Osteocyte (in vitro differentiated cells): Measurements from ENCODE around the gene TMEM45A. TPM values are rescaled to one million over a fixed set of nuclear protein-coding genes. Genes with fewer than 3 reads are reported as not detected.

Experiments used
- DNase-seq: peaks from one replicate; pipeline ENCODE4 v3.0.0; 2021; ENCODE audit warnings: mixed read lengths; ENCODE audit not compliant: unreplicated experiment; ENCODE audit errors: extremely low spot score
- H3K27ac Mint-ChIP-seq: one replicate; pipeline ENCODE4 v1.8.0; 2021; ENCODE audit warnings: mild to moderate bottlenecking, mixed read lengths; ENCODE audit not compliant: unreplicated experiment
- H3K27me3 Mint-ChIP-seq: one replicate; pipeline ENCODE4 v1.8.0; 2021; ENCODE audit warnings: mixed read lengths; ENCODE audit not compliant: unreplicated experiment
- H3K36me3 Mint-ChIP-seq: one replicate; pipeline ENCODE4 v1.8.0; 2021; ENCODE audit warnings: mixed read lengths; ENCODE audit not compliant: unreplicated experiment
- H3K4me1 Mint-ChIP-seq: one replicate; pipeline ENCODE4 v1.8.0; 2021; ENCODE audit warnings: mixed read lengths; ENCODE audit not compliant: unreplicated experiment
- H3K4me3 Mint-ChIP-seq: one replicate; pipeline ENCODE4 v1.8.0; 2021; ENCODE audit warnings: mild to moderate bottlenecking, moderate library complexity, mixed read lengths; ENCODE audit not compliant: unreplicated experiment
- H3K9me3 Mint-ChIP-seq: one replicate; pipeline ENCODE4 v1.8.0; 2021; ENCODE audit warnings: mixed read lengths; ENCODE audit not compliant: unreplicated experiment
- total RNA-seq: library from RNA; stranded (reverse); gene quantifications from 2 replicates; pipeline ENCODE4 v1.2.1, GENCODE V29; 2021
- TF ChIP-seq, protein P1 (sequence below): fragments of 200-600 bp; sonication (generic); IDR thresholded peaks from 2 replicates; pipeline ENCODE4 v1.5.0; 2021; ENCODE audit warnings: antibody characterized with exemption, mild to moderate bottlenecking, moderate library complexity

TMEM45A gene
- total RNA-seq, 1 donor from 2014 or later: 29.1 TPM

DNA sequence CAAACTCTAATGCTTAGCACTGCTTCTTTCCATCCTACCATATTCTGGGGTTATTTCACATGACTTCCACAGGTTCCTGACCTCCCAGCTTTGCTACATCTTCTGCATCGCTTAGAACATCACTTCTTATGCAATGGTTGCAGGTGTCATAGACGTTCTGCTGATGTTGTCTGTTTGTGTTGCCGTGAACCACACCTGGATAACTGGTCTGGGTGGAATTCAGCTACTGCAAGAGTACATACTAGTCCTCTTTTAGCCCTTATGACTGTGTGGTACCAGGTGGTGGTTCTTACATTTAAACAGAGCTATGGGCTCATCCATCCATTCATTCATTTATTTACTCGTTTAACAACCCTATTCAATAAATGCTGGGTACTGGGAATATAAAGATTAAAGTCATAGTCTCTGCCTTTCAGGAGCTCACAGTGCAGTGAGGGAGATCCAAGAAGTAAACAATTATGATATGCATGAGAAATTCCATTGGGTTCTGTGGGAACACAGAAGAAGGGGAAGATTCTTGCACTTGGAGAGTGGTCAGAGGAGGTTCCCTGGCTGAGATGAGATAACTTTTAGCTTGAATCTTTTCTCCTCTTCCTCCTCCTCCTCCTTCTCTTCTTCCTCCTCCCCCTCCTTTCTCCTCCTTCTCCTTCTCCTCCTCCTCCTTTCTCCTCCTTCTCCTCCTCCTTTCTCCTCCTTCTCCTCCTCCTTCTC lies 30.8 kb downstream of the TMEM45A start:
- peaks cover 20% of the 10 kb centered on the region for H3K36me3 Mint-ChIP-seq
- no peaks in the 10 kb centered on the region for H3K27me3 Mint-ChIP-seq
- DNase-seq: no peak
- no peak overlapping the region for H3K4me3 Mint-ChIP-seq
- no peak overlapping the region for H3K27ac Mint-ChIP-seq
- H3K9me3 Mint-ChIP-seq: no peaks in the 10 kb centered on the region
- H3K4me1 Mint-ChIP-seq: peaks cover 18% of the 10 kb centered on the region
- TF ChIP-seq, protein P1, sequence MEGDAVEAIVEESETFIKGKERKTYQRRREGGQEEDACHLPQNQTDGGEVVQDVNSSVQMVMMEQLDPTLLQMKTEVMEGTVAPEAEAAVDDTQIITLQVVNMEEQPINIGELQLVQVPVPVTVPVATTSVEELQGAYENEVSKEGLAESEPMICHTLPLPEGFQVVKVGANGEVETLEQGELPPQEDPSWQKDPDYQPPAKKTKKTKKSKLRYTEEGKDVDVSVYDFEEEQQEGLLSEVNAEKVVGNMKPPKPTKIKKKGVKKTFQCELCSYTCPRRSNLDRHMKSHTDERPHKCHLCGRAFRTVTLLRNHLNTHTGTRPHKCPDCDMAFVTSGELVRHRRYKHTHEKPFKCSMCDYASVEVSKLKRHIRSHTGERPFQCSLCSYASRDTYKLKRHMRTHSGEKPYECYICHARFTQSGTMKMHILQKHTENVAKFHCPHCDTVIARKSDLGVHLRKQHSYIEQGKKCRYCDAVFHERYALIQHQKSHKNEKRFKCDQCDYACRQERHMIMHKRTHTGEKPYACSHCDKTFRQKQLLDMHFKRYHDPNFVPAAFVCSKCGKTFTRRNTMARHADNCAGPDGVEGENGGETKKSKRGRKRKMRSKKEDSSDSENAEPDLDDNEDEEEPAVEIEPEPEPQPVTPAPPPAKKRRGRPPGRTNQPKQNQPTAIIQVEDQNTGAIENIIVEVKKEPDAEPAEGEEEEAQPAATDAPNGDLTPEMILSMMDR: no peak

DNA sequence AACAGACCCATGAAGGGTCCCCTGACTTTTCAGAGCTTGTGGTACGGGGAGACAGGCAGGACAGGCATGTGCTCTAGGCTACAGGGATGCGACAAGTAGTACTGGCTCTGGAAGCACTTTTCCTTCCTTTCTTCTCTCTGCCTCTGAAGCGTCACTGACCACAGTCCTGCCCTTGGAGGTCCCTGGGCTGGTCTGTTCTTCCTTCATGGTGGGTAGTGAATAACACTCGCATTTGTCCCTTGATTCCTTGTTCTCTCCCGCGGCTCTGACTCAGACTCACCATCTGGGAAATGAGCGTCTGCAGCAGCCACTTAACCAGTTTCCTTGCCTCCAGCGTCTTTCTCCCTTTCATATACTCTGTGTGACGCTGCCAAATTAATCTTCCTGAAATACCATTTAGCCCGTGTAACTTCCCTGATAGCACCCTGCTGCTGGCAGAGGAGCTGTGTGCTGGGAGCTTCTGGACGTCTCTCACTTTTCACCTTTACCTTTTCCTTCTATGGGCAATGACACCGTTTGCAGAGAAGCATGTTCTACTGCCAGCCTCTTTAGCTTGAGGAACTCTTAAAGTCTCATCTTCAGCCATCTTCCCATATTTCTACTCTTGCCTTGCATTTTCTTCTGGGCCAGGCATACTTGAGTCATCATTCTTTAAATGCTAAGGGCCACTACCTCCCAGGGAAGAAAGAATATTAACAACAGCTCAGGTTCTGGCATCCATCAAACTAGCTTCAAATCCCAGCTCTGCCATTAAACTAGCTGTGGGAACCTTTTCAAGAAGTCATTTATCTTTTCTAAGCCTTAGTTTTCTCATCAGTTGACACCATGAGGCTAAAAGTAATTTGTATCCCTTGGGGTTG lies 33.6 kb downstream of the TMEM45A start:
- H3K27me3 Mint-ChIP-seq: no peaks in the 10 kb centered on the region

DNA sequence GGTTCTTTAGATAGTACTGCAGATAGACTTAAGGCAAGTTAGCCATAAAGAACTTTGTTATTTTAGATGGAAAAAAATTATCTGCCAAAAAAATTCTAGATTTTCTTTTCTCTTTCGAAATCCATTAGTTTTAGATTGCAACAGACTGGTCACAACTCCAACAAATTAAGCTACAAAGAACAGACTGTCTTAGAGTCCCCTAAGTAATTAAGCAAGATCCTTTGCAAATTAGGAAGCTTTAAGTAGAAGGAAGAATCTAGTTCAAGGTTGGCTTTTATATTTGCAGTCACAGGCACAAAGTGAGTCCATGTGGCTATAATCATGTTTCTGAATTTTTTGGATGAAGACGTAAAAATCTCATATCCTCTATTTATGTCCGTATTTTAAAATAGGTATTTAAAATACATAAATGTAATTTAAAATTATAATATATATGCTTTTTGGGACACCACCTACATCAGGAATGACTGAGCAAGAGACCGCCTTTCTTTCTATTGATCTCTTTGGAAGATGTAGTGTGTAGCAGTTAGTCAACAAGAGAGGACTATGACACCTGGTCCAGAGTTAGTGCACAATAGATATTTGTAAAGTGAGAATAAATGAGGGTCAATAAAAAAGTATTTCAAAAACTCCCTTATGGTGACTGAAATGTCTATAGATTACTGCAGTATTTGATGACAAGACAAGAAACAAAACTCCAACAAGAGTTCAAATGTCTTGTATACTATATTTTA lies 34.4 kb downstream of the TMEM45A start:
- H3K9me3 Mint-ChIP-seq: no peaks in the 10 kb centered on the region
- TF ChIP-seq, protein P1: no peak
- H3K4me1 Mint-ChIP-seq: peaks cover 18% of the 10 kb centered on the region
- H3K4me3 Mint-ChIP-seq: no peak overlapping the region
- DNase-seq: no peak
- no peaks in the 10 kb centered on the region for H3K27me3 Mint-ChIP-seq
- H3K27ac Mint-ChIP-seq: peak overlapping the region; percentile 92
- H3K36me3 Mint-ChIP-seq: peaks cover 4% of the 10 kb centered on the region

More for the DNA sequence above, 33.6 kb downstream of the TMEM45A start:
- TF ChIP-seq, protein P1: no peak
- Mint-ChIP-seq H3K4me3 (peak overlapping the region; percentile 64), H3K36me3 (peaks cover 8% of the 10 kb centered on the region), H3K4me1 (peaks cover 18% of the 10 kb centered on the region), H3K9me3 (no peaks in the 10 kb centered on the region), H3K27ac (peak overlapping the region; percentile 92)
- no peak for DNase-seq

DNA sequence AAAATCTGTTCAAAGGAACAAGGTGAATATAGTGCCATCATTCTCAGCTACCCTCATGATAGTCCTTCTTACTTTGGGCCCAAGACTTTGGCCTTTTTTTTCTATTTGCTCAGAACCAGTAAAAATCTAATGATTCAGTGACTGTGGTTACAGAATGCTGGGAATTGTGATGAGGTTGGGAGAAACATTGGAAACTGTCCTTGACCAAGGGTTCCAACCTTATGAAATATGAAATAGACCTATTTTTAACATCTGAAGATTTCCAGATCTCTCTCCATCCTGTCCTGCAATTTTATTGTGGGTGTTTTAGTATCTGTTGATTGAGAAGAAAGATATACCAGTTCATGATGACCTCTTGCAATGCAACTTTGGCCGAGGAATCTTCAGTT lies 34.9 kb downstream of the TMEM45A start:
- Mint-ChIP-seq H3K27ac (no peak overlapping the region), H3K9me3 (no peaks in the 10 kb centered on the region), H3K36me3 (peaks cover 3% of the 10 kb centered on the region), H3K4me3 (no peak overlapping the region), H3K27me3 (no peaks in the 10 kb centered on the region), H3K4me1 (peaks cover 18% of the 10 kb centered on the region)
- TF ChIP-seq, protein P1: no peak
- DNase-seq: no peak
